OCI-LY1 (cell line): ENCODE results near the gene FSD1L.

Source experiments
- H2AFZ ChIP-seq: fragments of 200-600 bp; sonication (generic), shearing (Covaris generic); 2 replicates; pipeline ENCODE4 v1.6.0; 2014; ENCODE audit warnings: antibody characterized with exemption, mild to moderate bottlenecking, low read length
- H3F3A ChIP-seq: fragments of 200-600 bp; sonication (generic), shearing (Covaris generic); 2 replicates; pipeline ENCODE4 v1.6.0; 2014; ENCODE audit warnings: mild to moderate bottlenecking, antibody characterized with exemption, low read length, moderate library complexity; ENCODE audit not compliant: insufficient read depth
- H3K27ac ChIP-seq: fragments of 200-600 bp; sonication (generic); 2 replicates; pipeline ENCODE4 v1.5.1; 2014; ENCODE audit warnings: low read length, mixed run types, mild to moderate bottlenecking, low read depth; ENCODE audit not compliant: poor library complexity, severe bottlenecking
- H3K27me3 ChIP-seq: fragments of 200-600 bp; sonication (generic); 2 replicates; pipeline ENCODE4 v1.6.0; 2014; ENCODE audit warnings: antibody characterized with exemption, mild to moderate bottlenecking, low read length, moderate library complexity; ENCODE audit not compliant: insufficient read depth
- H3K36me3 ChIP-seq: fragments of 200-600 bp; sonication (generic); 2 replicates; pipeline ENCODE4 v1.6.1; 2014; ENCODE audit warnings: mild to moderate bottlenecking, antibody characterized with exemption, low read length, moderate library complexity, mixed read lengths; ENCODE audit not compliant: insufficient read depth
- H3K4me1 ChIP-seq: fragments of 200-600 bp; sonication (generic); 2 replicates; pipeline ENCODE4 v1.5.1; 2014; ENCODE audit warnings: mild to moderate bottlenecking, low read length, moderate library complexity; ENCODE audit not compliant: insufficient read depth, severe bottlenecking
- H3K4me2 ChIP-seq: fragments of 200-600 bp; sonication (generic), shearing (Covaris generic); 2 replicates; pipeline ENCODE4 v1.6.1; 2014; ENCODE audit warnings: low read length
- H3K4me3 ChIP-seq: fragments of 200-600 bp; sonication (generic); 2 replicates; pipeline ENCODE4 v1.5.1; 2014; ENCODE audit warnings: low read length, low read depth, mild to moderate bottlenecking, mixed read lengths; ENCODE audit not compliant: poor library complexity, severe bottlenecking
- H3K79me2 ChIP-seq: fragments of 200-600 bp; shearing (Covaris generic); 2 replicates; pipeline ENCODE4 v1.6.1; 2016; ENCODE audit warnings: mixed run types, low read length, mixed read lengths; ENCODE audit not compliant: insufficient read depth
- H3K9ac ChIP-seq: fragments of 200-600 bp; sonication (generic), shearing (Covaris generic); 2 replicates; pipeline ENCODE4 v1.6.1; 2014; ENCODE audit warnings: mild to moderate bottlenecking, low read length, mixed read lengths
- H3K9me2 ChIP-seq: fragments of 200-600 bp; sonication (generic), shearing (Covaris generic); 2 replicates; pipeline ENCODE4 v1.6.1; 2014; ENCODE audit warnings: low read depth, mild to moderate bottlenecking, low read length, mixed read lengths
- H3K9me3 ChIP-seq: fragments of 200-600 bp; shearing (Covaris generic); 2 replicates; pipeline ENCODE4 v1.6.1; 2014; ENCODE audit warnings: low read length, mixed read lengths
- H4K20me1 ChIP-seq: fragments of 200-600 bp; sonication (generic), shearing (Covaris generic); 2 replicates; pipeline ENCODE4 v1.6.0; 2016; ENCODE audit warnings: mild to moderate bottlenecking, low read length; ENCODE audit not compliant: insufficient read depth
- EZH2 ChIP-seq: fragments of 200-600 bp; sonication (generic), shearing (Covaris generic); IDR thresholded peaks from 2 replicates; pipeline ENCODE4 v1.8.0; 2017; ENCODE audit warnings: borderline replicate concordance, mixed run types, mild to moderate bottlenecking, antibody characterized with exemption, low read length, moderate library complexity, mixed read lengths
- TF ChIP-seq, protein P1 (sequence below): fragments of 200-600 bp; sonication (generic), shearing (Covaris generic); IDR thresholded peaks from 2 replicates; pipeline ENCODE4 v1.5.1; 2017; ENCODE audit warnings: mild to moderate bottlenecking, antibody characterized with exemption, low read length, moderate library complexity, mixed read lengths

Gene FSD1L

DNA sequence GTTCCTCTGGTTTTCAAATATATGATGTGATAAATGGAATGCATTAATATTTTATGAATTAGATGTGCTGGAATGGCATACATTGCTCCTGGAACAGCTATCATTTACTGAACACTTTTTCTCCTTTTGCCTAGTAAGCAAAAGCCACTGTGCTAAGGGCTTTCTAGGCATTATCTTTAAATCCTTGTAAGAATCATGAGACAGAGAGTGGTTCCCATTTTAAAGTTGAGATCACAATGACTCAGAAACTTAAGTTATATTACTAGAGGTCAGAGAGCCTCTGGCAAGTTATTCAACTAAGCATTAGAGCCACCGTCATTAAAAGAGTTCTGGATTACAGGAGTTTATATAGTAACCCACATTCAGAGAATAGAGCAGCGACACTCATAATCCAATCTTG is 26.7 kb upstream of the FSD1L start:
- Histone ChIP-seq H3K27ac (no peak overlapping the region), H2AFZ (no peak overlapping the region), H3K79me2 (no peaks in the 10 kb centered on the region), H3K9me2 (no peaks in the 10 kb centered on the region), H3F3A (no peaks in the 10 kb centered on the region), H3K36me3 (no peaks in the 10 kb centered on the region), H3K9me3 (no peaks in the 10 kb centered on the region), H3K9ac (no peak overlapping the region), H3K4me3 (no peak overlapping the region), H4K20me1 (no peaks in the 10 kb centered on the region), H3K27me3 (no peaks in the 10 kb centered on the region), H3K4me2 (no peak overlapping the region), H3K4me1 (no peaks in the 10 kb centered on the region)
- TF ChIP-seq EZH2: no peak
- TF ChIP-seq, protein P1, sequence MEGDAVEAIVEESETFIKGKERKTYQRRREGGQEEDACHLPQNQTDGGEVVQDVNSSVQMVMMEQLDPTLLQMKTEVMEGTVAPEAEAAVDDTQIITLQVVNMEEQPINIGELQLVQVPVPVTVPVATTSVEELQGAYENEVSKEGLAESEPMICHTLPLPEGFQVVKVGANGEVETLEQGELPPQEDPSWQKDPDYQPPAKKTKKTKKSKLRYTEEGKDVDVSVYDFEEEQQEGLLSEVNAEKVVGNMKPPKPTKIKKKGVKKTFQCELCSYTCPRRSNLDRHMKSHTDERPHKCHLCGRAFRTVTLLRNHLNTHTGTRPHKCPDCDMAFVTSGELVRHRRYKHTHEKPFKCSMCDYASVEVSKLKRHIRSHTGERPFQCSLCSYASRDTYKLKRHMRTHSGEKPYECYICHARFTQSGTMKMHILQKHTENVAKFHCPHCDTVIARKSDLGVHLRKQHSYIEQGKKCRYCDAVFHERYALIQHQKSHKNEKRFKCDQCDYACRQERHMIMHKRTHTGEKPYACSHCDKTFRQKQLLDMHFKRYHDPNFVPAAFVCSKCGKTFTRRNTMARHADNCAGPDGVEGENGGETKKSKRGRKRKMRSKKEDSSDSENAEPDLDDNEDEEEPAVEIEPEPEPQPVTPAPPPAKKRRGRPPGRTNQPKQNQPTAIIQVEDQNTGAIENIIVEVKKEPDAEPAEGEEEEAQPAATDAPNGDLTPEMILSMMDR: no peak

- no peaks in the 10 kb centered on the region for H3F3A ChIP-seq
- no peak overlapping the region for H3K9ac ChIP-seq
- no peaks in the 10 kb centered on the region for H3K9me3 ChIP-seq
- no peak overlapping the region for H3K4me2 ChIP-seq
- no peaks in the 10 kb centered on the region for H3K4me1 ChIP-seq
- no peaks in the 10 kb centered on the region for H3K36me3 ChIP-seq
- H3K27ac ChIP-seq: no peak overlapping the region
- H3K9me2 ChIP-seq: no peaks in the 10 kb centered on the region
- TF ChIP-seq, protein P1: no peak
- no peak for TF ChIP-seq EZH2
- H3K79me2 ChIP-seq: no peaks in the 10 kb centered on the region
- no peak overlapping the region for H2AFZ ChIP-seq
- H4K20me1 ChIP-seq: no peaks in the 10 kb centered on the region
- H3K4me3 ChIP-seq: no peak overlapping the region
- H3K27me3 ChIP-seq: no peaks in the 10 kb centered on the region
Measured at GRCh38 chr9:105421864-105422263, 26.0 kb upstream of the FSD1L start.

DNA sequence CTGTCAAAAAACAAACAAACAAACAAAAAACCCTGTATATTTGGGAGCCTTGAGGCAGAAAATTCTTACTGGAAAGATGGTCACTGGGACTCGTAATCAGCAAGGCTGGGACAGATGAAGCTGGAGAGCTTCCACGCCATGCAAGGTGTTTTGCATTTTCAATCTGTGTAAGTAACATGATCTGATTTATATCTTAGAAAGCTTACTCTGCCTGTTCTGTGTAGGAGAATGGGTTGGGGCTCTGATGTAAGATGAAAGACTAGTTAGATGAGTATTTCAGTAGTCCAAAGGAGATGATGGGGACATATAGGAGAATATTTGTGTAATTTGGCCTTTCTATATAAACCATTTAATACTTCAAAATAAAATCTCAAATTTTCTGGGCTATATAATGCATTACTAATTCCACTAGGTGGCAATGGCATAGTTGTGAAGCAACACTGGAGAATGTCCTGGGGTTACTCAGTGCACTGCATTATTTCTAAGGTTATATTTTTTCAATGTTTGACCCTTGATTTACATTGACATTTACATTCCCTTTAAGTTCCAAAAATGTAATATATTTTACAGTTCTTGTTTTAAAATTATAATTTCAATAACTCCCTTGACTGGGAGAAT is 21.9 kb upstream of the FSD1L start:
- Histone ChIP-seq H3K27ac (no peak overlapping the region), H3K9me3 (no peaks in the 10 kb centered on the region), H3K4me2 (no peak overlapping the region), H3K79me2 (no peaks in the 10 kb centered on the region), H3K36me3 (no peaks in the 10 kb centered on the region), H3K27me3 (no peaks in the 10 kb centered on the region), H2AFZ (no peak overlapping the region), H4K20me1 (no peaks in the 10 kb centered on the region), H3F3A (no peaks in the 10 kb centered on the region), H3K9ac (no peak overlapping the region), H3K4me3 (no peak overlapping the region), H3K4me1 (no peaks in the 10 kb centered on the region), H3K9me2 (no peaks in the 10 kb centered on the region)
- TF ChIP-seq EZH2: no peak
- TF ChIP-seq, protein P1: peak; percentile 66
